NCI-H524 (cell line): ENCODE measurements around the gene GIMAP7.
"Not testable (repeated sequence)": the region's sequence is repeated elsewhere in the genome, so short reads cannot be mapped to it uniquely, and the experiment has no call there.

Experiments used
- DNase-seq, 2 experiments: peaks; one replicate each; lab custom pipeline; 2025; lab: John Stamatoyannopoulos, UW

GIMAP7 gene

DNA sequence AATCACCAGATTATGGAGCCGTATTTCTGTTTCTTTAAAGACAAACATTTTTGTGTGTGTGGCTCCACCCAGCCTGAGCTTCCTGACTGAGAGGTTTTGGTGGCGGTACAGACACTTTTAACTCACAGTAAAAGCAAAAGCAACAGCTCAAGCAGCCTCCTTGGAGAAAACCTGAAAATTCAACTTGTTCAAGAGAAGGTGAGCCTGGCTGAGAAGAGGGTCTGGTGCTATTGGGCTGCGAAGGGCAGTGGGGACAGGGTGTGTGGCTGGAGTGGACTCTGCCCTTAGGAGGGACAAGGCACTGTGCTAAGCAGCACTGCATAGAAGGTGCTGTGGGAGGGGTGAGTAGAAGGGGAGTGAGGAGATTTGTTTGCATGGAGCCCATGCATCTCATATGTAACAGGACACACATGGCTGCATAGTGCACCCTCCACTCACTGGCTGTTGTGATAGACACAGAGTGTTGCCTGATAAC is at the start of gene GIMAP7:
TSS of gene GIMAP7 (plus strand) at position 125 of the 475 bp plus-strand sequence. CDS start 5,103 bp downstream, outside the sequence.
- DNase-seq, result no peak

DNA sequence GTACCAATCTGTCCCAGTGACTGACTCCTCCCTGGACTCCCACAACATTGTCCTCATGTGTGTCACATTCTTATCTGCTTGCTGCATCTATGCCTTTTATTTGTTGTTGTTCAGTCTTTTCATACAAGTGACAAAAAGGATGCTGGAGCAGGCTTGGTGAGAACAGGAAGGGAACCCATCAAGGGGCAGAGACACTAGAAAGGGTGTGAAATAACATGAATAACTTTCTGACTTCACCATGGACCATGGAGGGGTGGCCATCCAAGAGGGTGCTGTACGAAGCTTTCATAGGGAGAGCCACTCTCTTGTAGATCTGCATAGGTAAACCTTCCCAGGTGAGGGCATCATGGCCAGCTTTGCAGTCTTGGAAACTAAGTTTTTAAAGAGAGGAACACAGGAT is 49.7 kb upstream of the GIMAP7 start:
- no peak for DNase-seq

DNA sequence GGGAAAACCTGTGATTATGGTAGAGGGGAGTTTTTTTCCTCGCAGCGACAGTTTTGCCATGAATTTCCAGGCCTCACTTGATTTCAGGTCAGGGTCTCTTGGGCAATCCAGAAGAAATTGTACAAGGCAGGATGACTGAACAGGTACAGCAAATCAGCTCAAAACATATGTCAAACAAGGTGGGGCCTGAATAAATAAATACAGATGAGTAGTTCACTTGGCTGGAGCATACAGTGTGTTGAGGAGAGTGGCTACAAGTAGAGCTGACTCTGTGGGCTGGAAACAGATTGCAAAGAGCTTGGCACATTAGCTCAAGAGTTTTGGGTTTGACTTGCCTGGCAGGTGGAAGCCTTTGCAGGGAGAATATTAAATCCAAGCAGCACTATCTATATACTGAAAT is 49.3 kb upstream of the GIMAP7 start:
- peak in 1 of 2 experiments; percentile 2 for DNase-seq

DNA sequence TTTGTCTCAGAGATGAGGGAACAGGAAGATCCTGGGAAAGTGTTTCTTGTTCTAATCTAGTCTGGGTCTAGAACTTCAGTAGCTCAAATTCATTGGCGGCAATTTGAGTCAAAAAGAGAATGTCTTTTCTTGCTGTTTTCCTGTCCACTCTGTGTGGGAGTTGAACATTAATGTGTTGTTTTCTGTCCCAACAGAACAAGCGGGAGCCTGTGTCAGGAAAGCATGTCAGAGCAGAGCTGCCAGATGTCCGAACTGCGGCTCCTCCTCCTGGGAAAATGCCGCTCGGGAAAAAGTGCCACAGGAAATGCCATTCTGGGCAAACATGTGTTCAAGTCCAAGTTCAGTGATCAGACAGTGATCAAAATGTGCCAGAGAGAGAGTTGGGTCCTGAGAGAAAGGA is 48.2 kb upstream of the GIMAP7 start:
- DNase-seq, result no peak

DNA sequence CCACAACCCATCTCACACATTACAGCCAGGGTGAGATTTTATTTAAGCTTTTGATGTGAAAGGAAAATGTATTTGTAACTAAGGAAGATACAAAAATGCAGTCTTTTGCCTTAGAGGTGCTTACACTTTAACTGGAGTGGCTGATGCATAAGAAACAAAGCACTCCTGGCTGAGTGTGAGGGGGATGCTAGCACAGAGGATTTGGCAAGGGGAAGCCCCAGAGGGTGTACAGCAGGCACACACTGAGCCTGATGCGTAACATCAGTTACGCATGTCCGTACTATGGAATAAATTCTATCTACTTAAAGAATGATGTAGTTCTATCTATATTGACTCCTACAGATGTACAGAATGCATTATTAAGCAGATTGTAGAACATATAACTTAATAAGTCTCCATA is 46.4 kb upstream of the GIMAP7 start:
- no peak for DNase-seq

DNA sequence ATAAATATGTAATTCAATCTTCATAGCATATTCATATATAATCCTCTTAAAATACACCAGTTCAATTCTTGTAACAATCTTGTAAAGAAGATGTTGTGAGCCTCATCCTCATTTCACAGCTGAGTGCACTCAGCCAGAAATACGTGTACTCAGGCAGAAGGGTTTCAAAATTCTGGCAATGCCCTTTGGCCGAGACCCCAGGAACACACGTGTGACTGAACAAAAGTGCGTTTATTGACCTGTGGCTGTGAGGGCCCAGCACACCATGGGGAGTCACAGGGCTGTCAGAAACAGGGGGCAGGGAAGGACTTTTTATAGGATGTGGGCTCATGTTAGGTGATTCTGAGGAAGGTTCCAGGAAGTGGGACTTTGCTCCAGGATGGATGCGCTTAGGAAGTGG is 42.8 kb upstream of the GIMAP7 start:
- DNase-seq, result peak in 1 of 2 experiments; percentile 23

DNA sequence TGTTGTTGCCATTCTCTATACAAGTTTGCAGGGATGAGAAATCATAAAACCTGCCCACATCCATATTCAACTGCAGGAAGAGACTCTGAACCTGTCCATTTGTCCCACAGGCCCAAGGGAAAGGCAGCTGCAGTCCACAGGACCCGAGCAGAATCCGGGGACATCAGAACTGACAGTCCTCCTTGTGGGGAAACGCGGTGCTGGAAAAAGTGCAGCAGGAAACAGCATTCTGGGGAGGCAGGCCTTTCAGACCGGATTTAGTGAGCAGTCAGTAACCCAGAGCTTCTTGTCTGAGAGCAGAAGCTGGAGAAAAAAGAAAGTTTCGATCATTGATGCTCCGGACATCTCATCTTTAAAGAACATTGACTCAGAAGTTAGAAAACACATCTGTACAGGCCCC is 40.8 kb upstream of the GIMAP7 start:
- DNase-seq, result no peak

DNA sequence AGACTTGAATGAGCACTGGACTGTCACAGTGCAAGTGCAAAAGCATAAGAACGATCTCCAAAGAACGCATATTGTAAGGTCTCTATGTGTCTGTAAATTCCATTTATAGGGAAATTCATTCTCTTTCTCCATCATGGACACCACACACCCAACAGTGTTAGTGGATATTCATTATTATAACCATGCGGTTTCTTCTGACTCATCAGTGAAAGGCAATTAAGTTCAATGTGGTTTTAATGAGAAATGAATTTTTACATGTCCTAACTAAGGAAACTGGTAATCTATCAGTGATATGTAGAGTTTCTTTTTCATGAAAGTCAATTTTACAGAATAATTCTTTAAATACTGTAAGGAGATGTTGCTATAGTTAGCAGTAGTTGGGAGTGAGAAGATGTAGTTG is 38.4 kb upstream of the GIMAP7 start:
- no peak for DNase-seq

DNA sequence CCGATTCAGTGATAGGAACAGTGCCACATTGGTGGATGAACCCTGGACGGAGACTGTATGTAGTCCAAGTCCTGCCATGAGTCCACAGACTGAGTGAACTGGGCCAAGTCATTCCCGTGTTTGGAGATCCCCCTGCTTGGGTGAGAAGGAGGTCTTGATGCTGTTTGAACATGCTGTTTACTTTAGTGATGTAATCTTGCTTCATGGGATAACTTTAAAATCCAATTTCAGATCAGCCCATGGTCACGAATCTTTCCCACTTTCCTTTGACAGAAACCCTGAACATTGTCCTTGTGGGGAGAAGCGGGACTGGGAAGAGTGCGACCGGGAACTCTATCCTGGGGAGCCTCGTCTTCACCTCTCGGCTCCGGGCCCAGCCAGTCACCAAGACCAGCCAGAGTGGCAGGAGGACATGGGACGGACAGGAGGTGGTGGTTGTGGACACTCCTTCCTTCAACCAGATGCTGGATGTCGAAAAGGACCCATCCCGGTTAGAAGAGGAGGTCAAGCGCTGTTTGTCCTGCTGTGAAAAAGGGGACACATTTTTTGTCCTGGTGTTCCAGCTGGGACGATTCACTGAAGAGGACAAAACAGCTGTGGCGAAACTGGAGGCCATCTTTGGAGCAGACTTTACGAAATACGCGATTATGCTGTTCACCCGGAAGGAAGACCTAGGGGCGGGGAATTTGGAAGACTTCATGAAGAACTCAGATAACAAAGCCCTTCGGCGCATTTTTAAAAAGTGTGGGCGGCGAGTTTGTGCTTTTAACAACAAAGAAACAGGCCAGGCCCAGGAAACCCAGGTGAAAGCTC is 37.6 kb upstream of the GIMAP7 start:
- no peak for DNase-seq

DNA sequence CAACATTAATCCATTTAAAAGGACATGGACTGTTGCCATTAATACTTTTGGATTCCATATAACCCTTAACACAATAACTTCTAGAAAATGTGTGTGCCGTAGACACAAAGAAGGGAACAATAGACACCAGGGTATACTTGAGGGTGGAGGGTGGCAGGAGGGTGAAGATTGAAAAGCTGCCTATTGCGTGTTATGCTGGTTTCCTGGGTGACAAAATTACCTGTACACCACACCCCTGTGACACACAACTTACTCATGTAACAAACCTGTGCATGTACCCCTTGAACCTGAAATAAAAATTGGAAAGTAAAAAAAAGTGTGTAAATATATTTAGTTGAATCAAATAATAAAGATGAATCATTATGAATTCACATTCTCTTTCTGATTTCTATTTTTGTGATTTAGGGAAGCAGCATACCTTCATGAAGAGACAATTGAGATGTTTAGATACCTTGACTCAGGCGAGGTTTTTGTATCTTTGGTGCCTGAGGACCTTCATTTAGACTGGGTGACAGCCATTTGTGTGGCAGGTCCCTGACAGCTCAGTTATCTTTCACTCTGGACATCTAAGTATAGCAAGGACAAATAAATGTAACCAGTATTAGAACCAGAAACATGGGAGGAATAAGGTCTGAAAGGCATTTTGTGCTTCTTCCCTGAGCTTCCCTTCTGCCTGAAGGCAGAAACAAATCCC is 35.5 kb upstream of the GIMAP7 start:
- DNase-seq, result no peak

DNA sequence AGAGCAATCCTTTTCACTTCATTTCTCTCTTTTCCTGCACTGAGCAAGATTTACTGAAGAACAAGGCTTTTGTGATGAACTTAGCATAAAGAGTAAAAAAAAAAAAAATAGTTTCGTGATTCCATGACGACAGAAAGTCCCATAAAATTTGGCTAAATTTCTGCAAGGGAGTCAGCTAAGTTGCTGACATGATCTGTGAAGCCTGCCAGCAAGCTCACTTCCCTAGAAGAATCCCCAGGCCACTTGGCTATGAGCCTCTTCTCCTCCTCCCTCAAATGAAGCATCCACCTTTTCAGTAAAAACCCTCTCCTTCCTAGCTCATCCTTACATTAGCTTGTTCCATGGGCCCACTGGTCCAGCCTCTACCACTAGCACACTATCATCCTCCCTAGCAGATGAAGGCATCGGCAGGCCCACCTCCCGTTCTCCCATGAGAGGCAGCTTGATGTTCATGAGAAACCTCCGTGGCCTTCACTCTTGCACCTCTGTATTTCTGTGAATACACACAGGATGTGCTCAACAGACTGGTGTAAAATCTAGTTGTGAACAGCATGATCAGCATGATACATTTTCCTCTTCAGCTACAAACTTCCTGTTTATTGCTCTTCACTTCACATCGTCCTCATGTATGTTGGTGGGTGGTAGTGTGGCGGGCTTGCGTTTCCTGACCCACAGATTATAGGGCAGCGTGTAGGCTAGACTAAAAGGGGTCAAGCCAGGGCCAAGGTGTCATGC is 33.3 kb upstream of the GIMAP7 start:
- no peak for DNase-seq

DNA sequence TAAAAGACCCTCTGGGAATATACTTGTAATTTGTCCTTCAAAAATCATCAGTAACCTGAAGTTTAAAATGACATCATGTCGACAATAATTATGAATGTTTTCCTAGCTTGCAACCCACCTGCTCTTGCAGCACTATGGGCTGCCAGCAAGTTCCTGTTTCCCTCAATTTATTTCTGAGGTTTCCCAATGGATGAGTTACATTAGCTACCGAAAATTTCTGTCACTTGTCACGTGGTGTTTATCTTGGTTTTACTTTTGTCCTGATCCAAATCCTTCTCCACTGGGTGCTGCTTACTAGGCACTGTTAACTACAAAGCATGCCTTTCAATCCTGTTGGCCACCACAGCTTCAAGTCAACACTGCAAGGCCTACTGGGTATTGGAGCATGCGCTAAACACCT is 32.8 kb upstream of the GIMAP7 start:
- no peak for DNase-seq

DNA sequence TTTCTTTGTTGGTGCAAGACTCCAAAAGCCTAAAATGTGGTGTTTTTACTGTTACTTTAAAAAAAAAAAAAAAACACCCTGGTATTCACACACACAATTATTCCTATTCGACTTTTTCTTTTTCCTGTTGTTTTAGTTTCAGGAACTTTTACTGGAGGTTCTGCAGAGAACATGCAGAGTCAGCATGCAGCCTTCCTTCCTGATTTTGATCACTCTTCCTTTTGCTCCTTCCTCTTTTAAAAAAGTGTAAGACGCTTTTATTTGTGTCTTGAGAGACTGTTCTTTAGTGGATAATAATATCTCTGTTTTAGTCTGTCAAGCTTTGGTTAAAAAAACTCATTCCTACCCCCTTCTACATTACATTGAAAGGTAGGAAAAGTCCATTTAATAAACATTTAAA is 31.2 kb upstream of the GIMAP7 start:
- DNase-seq, result not testable (repeated sequence)

DNA sequence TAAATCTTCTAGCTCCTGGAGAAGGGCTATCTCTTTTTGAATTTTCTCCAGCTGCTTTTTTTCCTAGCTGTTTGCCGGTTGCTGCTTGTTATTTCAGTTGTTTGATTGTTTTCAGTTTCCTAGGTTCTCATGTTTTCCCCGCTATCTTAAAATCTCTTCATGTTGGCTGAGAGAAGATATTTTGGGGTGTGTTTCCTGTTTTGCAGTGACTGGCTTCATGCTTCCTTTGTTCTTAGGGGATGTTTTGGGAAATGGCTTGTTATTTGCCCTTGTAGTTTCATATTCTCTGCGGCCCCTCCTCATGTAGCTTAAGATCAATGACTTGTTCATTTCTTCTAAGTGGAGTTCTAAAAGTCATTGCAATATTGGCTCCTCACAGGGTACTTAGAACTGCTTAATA is 30.6 kb upstream of the GIMAP7 start:
- DNase-seq, result not testable (repeated sequence)

DNA sequence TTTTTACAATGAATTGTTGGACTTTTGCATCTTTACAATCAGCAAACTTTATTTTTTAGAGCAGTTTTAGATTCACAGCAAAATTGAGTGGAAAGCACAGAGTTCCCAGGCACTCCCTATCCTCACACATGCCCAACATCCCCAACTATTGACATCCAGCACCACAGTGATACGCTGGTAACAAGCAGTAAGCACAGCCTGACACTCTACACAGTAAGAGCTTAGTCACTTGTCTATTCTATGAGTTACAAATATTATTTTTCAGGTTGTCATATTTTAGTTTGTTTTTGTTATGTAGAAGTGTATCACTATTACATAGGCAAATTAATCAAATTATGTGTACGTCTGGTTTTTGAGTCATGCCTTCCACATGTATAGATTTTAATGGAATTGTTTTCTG is 27.0 kb upstream of the GIMAP7 start:
- DNase-seq, result no peak

DNA sequence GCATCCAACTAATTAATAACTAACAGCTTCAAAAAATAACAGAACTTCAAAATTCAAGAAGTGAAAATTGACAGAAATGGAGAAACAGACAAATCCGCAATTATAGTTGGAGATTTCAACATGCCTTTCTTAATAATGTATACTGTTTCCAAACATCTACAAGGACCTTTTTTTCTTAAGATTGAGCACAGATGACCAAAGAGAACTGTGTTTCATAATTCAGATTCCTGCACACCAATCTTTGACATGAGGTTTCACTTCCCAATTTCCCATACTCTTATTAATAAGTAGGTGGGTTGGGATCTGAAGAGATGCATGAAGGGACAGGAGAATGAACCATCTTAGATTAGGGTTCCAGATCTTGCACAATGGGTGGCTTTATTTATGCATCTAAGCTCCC is 24.9 kb upstream of the GIMAP7 start:
- no peak for DNase-seq

DNA sequence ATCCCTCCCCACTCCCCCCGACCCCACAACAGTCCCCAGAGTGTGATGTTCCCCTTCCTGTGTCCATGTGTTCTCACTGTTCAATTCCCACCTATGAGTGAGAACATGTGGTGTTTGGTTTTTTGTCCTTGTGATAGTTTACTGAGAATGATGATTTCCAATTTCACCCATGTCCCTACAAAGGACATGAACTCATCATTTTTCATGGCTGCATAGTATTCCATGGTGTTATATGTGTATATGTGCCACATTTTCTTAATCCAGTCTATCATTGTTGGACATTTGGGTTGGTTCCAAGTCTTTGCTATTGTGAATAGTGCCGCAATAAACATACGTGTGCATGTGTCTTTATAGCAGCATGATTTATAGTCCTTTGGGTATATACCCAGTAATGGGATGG is 21.2 kb upstream of the GIMAP7 start:
- DNase-seq, result not testable (repeated sequence)

DNA sequence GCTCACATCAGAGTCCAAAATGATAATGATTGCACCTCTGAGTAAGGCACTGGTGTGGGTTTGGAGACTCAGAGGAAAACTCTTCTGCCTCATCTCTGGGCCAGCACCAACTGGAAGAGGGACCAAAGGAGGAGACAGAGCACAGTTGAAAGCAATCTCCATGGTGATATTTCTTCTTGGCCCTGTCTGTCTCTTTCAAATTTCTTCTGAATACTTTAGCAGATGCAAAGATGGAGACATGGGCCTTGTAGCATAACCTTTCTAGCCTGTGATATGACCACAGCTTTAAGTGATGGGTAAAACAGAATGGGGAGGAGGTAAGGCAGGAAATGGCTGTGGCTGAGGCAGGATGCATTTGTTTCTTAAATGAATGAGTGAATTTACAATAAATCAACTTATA is 12.2 kb upstream of the GIMAP7 start:
- no peak for DNase-seq

DNA sequence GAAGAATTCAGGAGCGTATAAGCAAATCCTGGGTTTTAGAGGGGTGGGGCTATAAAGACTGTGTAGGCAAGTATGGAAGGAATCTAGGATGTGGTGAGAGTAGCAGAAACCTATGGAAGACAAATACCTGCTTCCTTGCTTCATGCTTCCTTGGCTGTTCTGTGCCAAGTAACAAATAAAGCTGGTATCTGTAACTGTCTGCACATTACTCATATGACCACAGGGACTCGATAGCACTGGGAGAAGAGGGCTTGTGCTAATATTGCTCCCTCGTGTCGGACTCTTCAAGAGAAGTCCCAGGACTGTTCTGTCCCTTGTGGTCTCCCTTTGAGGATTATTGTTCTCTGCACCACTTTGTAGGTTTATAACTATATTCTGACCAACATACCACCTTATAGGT is 11.5 kb upstream of the GIMAP7 start:
- no peak for DNase-seq

DNA sequence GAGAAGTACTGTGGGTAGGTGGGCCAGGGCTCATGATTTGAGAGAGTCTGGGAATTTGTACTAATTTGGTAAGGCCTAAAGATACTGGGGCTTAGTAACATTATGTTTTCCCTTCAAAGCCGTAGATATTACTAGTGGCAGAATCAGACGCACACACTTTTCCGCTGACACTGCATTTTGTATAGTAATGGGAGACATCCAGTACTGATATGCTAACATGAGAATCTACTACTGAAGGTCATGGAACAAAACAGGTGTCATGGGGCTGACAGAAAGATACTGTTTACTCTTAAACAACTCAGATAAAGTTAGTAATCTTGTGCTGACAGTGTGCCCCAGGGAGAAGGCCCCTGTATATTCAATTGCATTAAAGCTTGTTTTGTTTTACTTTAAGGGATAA is 11.1 kb upstream of the GIMAP7 start:
- DNase-seq, result no peak

DNA sequence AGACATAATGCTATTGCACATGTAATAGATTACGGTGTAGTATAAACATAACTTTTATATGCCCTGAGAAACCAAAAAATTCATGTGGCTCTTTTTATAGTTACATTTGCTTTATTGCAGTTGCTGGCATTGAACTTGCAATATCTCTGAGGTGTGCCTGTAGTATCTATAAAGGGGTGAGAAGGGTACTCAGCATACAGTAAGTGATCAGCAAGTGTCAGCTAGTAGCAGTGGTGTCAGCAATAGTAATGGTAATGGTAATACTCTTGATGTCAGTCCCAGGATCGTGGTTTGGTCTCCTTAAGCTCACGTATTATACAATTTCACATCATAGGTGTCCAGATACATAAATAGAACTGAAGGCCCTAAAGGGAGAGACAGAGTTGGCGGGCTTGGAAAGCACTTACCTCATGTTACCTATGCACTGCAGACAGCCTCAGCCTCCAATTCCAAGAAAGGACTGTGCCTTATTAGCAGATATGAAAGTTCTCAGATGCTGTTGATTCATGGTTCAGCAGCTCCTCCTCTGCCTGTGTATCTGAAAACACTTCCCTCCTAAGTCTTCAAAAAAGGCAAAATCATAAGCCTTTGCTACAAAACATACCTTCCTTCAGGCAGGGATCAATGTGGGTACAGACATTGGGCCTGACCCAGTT is 6.6 kb upstream of the GIMAP7 start:
- DNase-seq, result no peak

DNA sequence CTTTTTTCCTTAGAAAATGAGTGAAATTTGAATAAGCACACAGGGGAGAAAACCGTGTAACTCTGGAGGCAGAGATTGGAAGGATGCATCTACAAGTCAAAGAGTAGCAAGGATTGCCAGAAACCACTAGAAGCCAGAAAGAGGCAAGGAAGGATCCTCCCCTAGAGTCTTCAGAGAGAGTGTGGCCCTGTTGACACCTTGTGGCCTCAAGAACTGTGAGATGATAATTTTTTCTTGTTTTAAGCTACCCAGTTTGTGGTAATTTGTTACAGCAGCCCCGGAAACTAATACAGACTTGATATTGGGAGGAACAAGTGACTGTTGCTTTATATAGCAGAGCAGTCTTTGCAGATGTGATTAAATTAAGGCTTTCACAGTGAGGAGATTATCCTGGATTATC is 3.6 kb upstream of the GIMAP7 start:
- no peak for DNase-seq
